Activated naive CD8-positive, alpha-beta T cell treated with anti-CD3 and anti-CD28 coated beads, Interleukin-2, amount 50 U/mL, for 24 hours (primary cell): ENCODE measurements around the gene DNM3.
A peak's percentile ranks its signal among the peaks of the same experiment; 100 is the strongest.
"Not testable (repeated sequence)": the region's sequence is repeated elsewhere in the genome, so short reads cannot be mapped to it uniquely, and the experiment has no call there.

Experiments
- ATAC-seq: fragments of 150-1000 bp; cut with Tn5 transposase; one replicate; pipeline ENCODE4 v1.10.0; 2021
- DNase-seq: peaks from one replicate; pipeline ENCODE4 v3.0.0; 2021
- H3K27ac Mint-ChIP-seq: one replicate; pipeline ENCODE4 v1.8.0; 2021; ENCODE audit warnings: mild to moderate bottlenecking, mixed read lengths
- H3K27me3 Mint-ChIP-seq: one replicate; pipeline ENCODE4 v1.8.0; 2021; ENCODE audit warnings: mixed read lengths
- H3K36me3 Mint-ChIP-seq: one replicate; pipeline ENCODE4 v1.8.0; 2021; ENCODE audit warnings: low read depth, mixed read lengths
- H3K4me1 Mint-ChIP-seq: one replicate; pipeline ENCODE4 v1.8.0; 2021; ENCODE audit warnings: mixed read lengths
- H3K4me3 Mint-ChIP-seq: one replicate; pipeline ENCODE4 v1.8.0; 2021; ENCODE audit warnings: mild to moderate bottlenecking, moderate library complexity, mixed read lengths
- H3K9me3 Mint-ChIP-seq: one replicate; pipeline ENCODE4 v1.8.0; 2021; ENCODE audit warnings: mixed read lengths

DNM3 gene

GRCh38 chr1:172363852-172364251, 522.6 kb downstream of the DNM3 start:
- no peak for DNase-seq
- peaks cover 16% of the 10 kb centered on the region for H3K36me3 Mint-ChIP-seq
- peaks cover 23% of the 10 kb centered on the region for H3K4me1 Mint-ChIP-seq
- H3K9me3 Mint-ChIP-seq, result peaks cover 20% of the 10 kb centered on the region
- no peak for ATAC-seq
- no peak overlapping the region for H3K4me3 Mint-ChIP-seq
- H3K27me3 Mint-ChIP-seq, result no peaks in the 10 kb centered on the region
- no peak overlapping the region for H3K27ac Mint-ChIP-seq

- not testable (repeated sequence) for H3K4me3 Mint-ChIP-seq, DNase-seq, H3K27me3 Mint-ChIP-seq, ATAC-seq, H3K27ac Mint-ChIP-seq
- H3K36me3 Mint-ChIP-seq, result peaks cover 12% of the 10 kb centered on the region
- peaks cover 25% of the 10 kb centered on the region for H3K4me1 Mint-ChIP-seq
- peaks cover 20% of the 10 kb centered on the region for H3K9me3 Mint-ChIP-seq
These were observed 530.3 kb downstream of the DNM3 start for GRCh38 chr1:172371646-172372045.

- H3K9me3 Mint-ChIP-seq, result peaks cover 5% of the 10 kb centered on the region
- H3K27ac Mint-ChIP-seq, result no peak overlapping the region
- no peak overlapping the region for H3K4me3 Mint-ChIP-seq
- DNase-seq (no peak), ATAC-seq (no peak)
- no peaks in the 10 kb centered on the region for H3K27me3 Mint-ChIP-seq
- peaks cover 31% of the 10 kb centered on the region for H3K4me1 Mint-ChIP-seq
- H3K36me3 Mint-ChIP-seq, result no peaks in the 10 kb centered on the region
These were observed 532.6 kb downstream of the DNM3 start for GRCh38 chr1:172373864-172374263.

- Mint-ChIP-seq H3K27me3 (no peaks in the 10 kb centered on the region), H3K4me3 (no peak overlapping the region), H3K27ac (peak overlapping the region; percentile 35), H3K36me3 (no peaks in the 10 kb centered on the region), H3K9me3 (no peaks in the 10 kb centered on the region), H3K4me1 (peaks cover 40% of the 10 kb centered on the region)
- DNase-seq (no peak), ATAC-seq (peak; percentile 66)
These were observed 533.9 kb downstream of the DNM3 start for GRCh38 chr1:172375211-172375631.

GRCh38 chr1:172376431-172376830, 535.1 kb downstream of the DNM3 start:
- no peaks in the 10 kb centered on the region for H3K27me3 Mint-ChIP-seq
- ATAC-seq (no peak), DNase-seq (no peak)
- H3K4me3 Mint-ChIP-seq, result no peak overlapping the region
- no peak overlapping the region for H3K27ac Mint-ChIP-seq
- H3K4me1 Mint-ChIP-seq, result peaks cover 49% of the 10 kb centered on the region
- no peaks in the 10 kb centered on the region for H3K9me3 Mint-ChIP-seq
- no peaks in the 10 kb centered on the region for H3K36me3 Mint-ChIP-seq

GRCh38 chr1:172377565-172377964, 536.3 kb downstream of the DNM3 start:
- Mint-ChIP-seq H3K36me3 (no peaks in the 10 kb centered on the region), H3K27ac (no peak overlapping the region), H3K9me3 (no peaks in the 10 kb centered on the region), H3K4me1 (peaks cover 59% of the 10 kb centered on the region), H3K4me3 (no peak overlapping the region), H3K27me3 (no peaks in the 10 kb centered on the region)
- ATAC-seq (no peak), DNase-seq (no peak)

- no peaks in the 10 kb centered on the region for H3K36me3 Mint-ChIP-seq
- no peaks in the 10 kb centered on the region for H3K27me3 Mint-ChIP-seq
- DNase-seq (no peak), ATAC-seq (no peak)
- H3K27ac Mint-ChIP-seq, result no peak overlapping the region
- no peaks in the 10 kb centered on the region for H3K9me3 Mint-ChIP-seq
- no peak overlapping the region for H3K4me3 Mint-ChIP-seq
- H3K4me1 Mint-ChIP-seq, result peaks cover 61% of the 10 kb centered on the region
These were observed 536.9 kb downstream of the DNM3 start for GRCh38 chr1:172378109-172378760.

GRCh38 chr1:172380441-172381244, 539.3 kb downstream of the DNM3 start:
- peak; percentile 97 for ATAC-seq
- DNase-seq, result no peak
- Mint-ChIP-seq H3K27me3 (no peaks in the 10 kb centered on the region), H3K36me3 (no peaks in the 10 kb centered on the region), H3K4me3 (peak overlapping the region; percentile 47), H3K9me3 (no peaks in the 10 kb centered on the region), H3K27ac (peak overlapping the region; percentile 87), H3K4me1 (peaks cover 45% of the 10 kb centered on the region)

- DNase-seq (no peak), ATAC-seq (no peak)
- H3K9me3 Mint-ChIP-seq, result no peaks in the 10 kb centered on the region
- H3K27me3 Mint-ChIP-seq, result no peaks in the 10 kb centered on the region
- peaks cover 38% of the 10 kb centered on the region for H3K4me1 Mint-ChIP-seq
- no peak overlapping the region for H3K4me3 Mint-ChIP-seq
- peak overlapping the region; percentile 5 for H3K27ac Mint-ChIP-seq
- H3K36me3 Mint-ChIP-seq, result no peaks in the 10 kb centered on the region
These were observed 540.6 kb downstream of the DNM3 start for GRCh38 chr1:172381946-172382345.

- Mint-ChIP-seq H3K27ac (no peak overlapping the region), H3K9me3 (no peaks in the 10 kb centered on the region), H3K27me3 (no peaks in the 10 kb centered on the region), H3K4me1 (peaks cover 38% of the 10 kb centered on the region), H3K4me3 (no peak overlapping the region), H3K36me3 (no peaks in the 10 kb centered on the region)
- ATAC-seq, result no peak
- DNase-seq, result no peak
These were observed 541.1 kb downstream of the DNM3 start for GRCh38 chr1:172382406-172382805.

- DNase-seq (no peak), ATAC-seq (no peak)
- Mint-ChIP-seq H3K27me3 (no peaks in the 10 kb centered on the region), H3K36me3 (no peaks in the 10 kb centered on the region), H3K27ac (no peak overlapping the region), H3K9me3 (no peaks in the 10 kb centered on the region), H3K4me1 (peaks cover 36% of the 10 kb centered on the region), H3K4me3 (no peak overlapping the region)
These were observed 541.7 kb downstream of the DNM3 start for GRCh38 chr1:172382990-172383389.

- DNase-seq (no peak), ATAC-seq (no peak)
- Mint-ChIP-seq H3K36me3 (no peaks in the 10 kb centered on the region), H3K27me3 (no peaks in the 10 kb centered on the region), H3K27ac (no peak overlapping the region), H3K4me1 (peaks cover 34% of the 10 kb centered on the region), H3K4me3 (no peak overlapping the region), H3K9me3 (no peaks in the 10 kb centered on the region)
These were observed 542.2 kb downstream of the DNM3 start for GRCh38 chr1:172383536-172383935.

GRCh38 chr1:172384656-172385055, 543.4 kb downstream of the DNM3 start:
- Mint-ChIP-seq H3K27ac (no peak overlapping the region), H3K9me3 (no peaks in the 10 kb centered on the region), H3K4me3 (no peak overlapping the region), H3K36me3 (no peaks in the 10 kb centered on the region), H3K27me3 (no peaks in the 10 kb centered on the region), H3K4me1 (peaks cover 31% of the 10 kb centered on the region)
- ATAC-seq, result no peak
- no peak for DNase-seq

- Mint-ChIP-seq H3K27me3 (no peaks in the 10 kb centered on the region), H3K36me3 (no peaks in the 10 kb centered on the region), H3K4me3 (no peak overlapping the region), H3K27ac (no peak overlapping the region), H3K4me1 (peaks cover 26% of the 10 kb centered on the region), H3K9me3 (no peaks in the 10 kb centered on the region)
- ATAC-seq (no peak), DNase-seq (no peak)
These were observed 544.7 kb downstream of the DNM3 start for GRCh38 chr1:172386046-172386445.

GRCh38 chr1:172388490-172388889, 547.2 kb downstream of the DNM3 start:
- Mint-ChIP-seq H3K9me3 (no peaks in the 10 kb centered on the region), H3K4me1 (peaks cover 26% of the 10 kb centered on the region), H3K36me3 (no peaks in the 10 kb centered on the region), H3K4me3 (no peak overlapping the region), H3K27me3 (no peaks in the 10 kb centered on the region), H3K27ac (no peak overlapping the region)
- ATAC-seq, result no peak
- no peak for DNase-seq
